ENCODE results near the gene TSSC4. TPM values are rescaled to one million over a fixed set of nuclear protein-coding genes. Genes with fewer than 3 reads are reported as not detected.

TSSC4 gene
- total RNA-seq, 1 donor from 2014 or later: 62.9 TPM

DNA sequence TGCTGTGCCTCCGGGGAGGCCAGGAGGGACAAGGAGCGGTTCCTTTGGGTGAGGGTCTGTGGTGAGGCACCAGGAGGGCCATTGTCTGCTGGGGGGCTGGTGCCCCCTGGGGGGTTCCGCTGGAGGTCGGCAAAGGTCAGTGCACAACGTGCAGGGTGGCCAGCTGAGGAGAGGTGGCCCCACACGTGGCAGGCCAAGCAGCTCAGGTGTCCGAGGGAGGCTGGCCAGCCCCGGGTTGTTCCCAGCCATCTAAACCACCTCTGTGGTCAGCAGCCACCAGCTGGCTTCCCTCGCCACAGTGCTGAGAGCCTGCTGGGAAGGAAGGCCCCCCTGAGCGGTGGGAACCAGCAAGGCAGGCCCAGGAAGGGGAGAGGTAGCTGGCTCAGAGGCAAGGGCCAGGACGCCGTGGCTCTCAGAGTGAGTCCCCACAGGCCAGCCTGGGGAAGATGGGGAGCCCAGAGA is 4.2 kb downstream of the TSSC4 start:
- Mint-ChIP-seq H3K27me3 (peaks cover 2% of the 10 kb centered on the region), H3K27ac (no peak overlapping the region), H3K9me3 (no peaks in the 10 kb centered on the region), H3K36me3 (ENCODE audit: low read depth) (peaks cover 20% of the 10 kb centered on the region), H3K4me3 (no peak overlapping the region), H3K4me1 (peaks cover 8% of the 10 kb centered on the region)
- intact Hi-C loops (cut with micrococcal nuclease): loop anchor here (5.0 kb wide), 1 partner anchor 1393 kb away; the partner anchor contains the start of gene NUP98
- DNase-seq: no peak

DNA sequence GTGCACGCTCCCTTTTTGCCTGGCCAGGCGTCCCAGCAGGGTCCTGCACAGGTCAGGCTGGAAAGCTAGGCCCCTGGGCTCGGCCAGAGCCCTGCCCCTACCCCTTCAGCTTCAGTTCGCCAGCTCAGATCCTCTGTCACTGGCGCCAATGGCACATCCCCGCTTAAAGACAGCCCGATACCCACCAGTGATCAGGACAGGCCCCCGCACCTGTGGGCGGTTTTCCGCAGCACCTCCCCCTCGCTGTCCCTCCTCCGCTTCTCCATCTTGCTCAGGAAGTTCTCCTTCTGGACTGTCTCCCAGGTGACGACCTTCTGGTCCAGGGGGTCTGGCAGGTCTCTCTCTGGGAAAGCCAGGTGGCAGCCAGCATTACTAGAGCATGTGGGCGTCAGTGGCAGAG is 5.9 kb downstream of the TSSC4 start:
- intact Hi-C loops (cut with micrococcal nuclease): no loop called here
- Mint-ChIP-seq H3K9me3 (no peaks in the 10 kb centered on the region), H3K27ac (no peak overlapping the region)

DNA sequence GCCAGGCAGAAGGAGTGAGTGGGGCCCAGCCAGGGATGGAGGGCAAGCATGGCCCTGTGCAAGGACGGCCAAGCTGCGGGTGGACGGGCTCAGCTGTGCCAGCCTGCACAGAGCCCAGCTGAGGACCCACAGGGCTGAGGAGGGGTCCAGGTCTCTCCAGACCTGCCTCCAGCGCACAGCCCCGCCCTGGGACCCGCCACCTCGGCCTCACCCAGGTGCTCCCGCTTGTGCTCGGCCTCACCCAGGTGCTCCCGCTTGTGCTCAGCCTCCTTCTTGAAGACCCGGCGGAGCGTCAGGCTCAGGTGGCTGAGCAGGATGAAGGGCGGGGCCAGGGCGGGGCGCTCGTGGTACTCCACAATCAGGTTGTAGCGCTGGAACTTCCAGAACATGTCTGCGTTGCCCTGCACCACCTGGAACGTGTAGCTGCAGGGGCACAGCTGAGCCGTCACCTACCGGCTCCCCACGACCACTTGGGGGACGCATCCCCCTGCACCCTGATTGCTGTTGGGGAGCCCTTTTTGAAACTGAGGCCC is 6.4 kb downstream of the TSSC4 start:
- Mint-ChIP-seq H3K27me3 (no peaks in the 10 kb centered on the region), H3K4me3 (no peak overlapping the region), H3K4me1 (peaks cover 3% of the 10 kb centered on the region), H3K9me3 (no peaks in the 10 kb centered on the region), H3K27ac (no peak overlapping the region), H3K36me3 (ENCODE audit: low read depth) (peaks cover 14% of the 10 kb centered on the region)
- DNase-seq: no peak
- intact Hi-C loops (cut with micrococcal nuclease): no loop called here

More for the DNA sequence above, 5.9 kb downstream of the TSSC4 start:
- DNase-seq: no peak
- no peaks in the 10 kb centered on the region for H3K27me3 Mint-ChIP-seq
- peaks cover 4% of the 10 kb centered on the region for H3K4me1 Mint-ChIP-seq
- H3K4me3 Mint-ChIP-seq: no peak overlapping the region
- H3K36me3 Mint-ChIP-seq (ENCODE audit: low read depth): peaks cover 15% of the 10 kb centered on the region

DNA sequence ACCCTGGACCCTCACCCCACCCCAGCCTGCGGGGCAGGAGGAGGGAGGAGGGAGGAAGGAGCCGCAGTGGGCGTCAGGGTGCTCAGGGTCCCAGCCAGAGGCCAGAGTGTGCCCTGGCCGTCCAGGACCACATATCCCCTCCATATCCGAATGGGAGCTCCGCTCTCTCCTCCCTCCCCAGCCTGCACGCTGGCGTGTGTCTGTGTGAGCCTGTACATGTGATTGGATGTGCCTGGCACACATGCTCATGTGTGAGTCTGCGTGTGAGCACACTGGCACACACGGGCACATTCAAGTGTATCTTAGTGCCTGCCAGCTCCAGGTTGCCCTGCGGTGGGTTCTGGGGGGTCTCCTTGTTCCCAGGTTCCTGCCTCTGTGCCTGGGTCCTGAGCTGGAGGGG is 8.1 kb downstream of the TSSC4 start:
- DNase-seq: no peak
- Mint-ChIP-seq H3K4me3 (no peak overlapping the region), H3K27me3 (no peaks in the 10 kb centered on the region), H3K4me1 (no peaks in the 10 kb centered on the region), H3K36me3 (ENCODE audit: low read depth) (peaks cover 3% of the 10 kb centered on the region), H3K27ac (no peak overlapping the region), H3K9me3 (no peaks in the 10 kb centered on the region)
- intact Hi-C loops (cut with micrococcal nuclease): no loop called here

DNA sequence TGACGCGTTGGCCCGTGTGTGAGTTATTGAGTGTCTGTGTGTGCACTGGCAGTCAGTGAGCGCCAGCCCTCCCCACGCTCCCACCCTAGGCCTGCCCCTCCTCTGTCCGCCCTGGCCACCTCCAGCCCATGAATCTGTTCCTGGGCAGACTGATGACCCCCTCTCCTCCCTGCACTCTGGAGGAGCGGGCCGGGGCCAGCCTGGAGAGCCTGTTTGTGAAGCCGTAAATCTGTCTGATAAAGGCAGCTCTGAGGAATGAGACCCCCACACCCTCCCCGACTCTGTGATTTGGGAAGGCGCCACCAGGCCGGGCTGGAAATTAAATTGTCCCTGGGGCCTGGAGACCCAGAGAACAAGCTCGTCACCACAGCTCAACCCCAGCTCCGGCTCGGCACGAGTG is 8.6 kb downstream of the TSSC4 start:
- Mint-ChIP-seq H3K4me3 (no peak overlapping the region), H3K9me3 (no peaks in the 10 kb centered on the region), H3K36me3 (ENCODE audit: low read depth) (no peaks in the 10 kb centered on the region), H3K27ac (no peak overlapping the region), H3K4me1 (no peaks in the 10 kb centered on the region), H3K27me3 (no peaks in the 10 kb centered on the region)
- intact Hi-C loops (cut with micrococcal nuclease): no loop called here
- no peak for DNase-seq

DNA sequence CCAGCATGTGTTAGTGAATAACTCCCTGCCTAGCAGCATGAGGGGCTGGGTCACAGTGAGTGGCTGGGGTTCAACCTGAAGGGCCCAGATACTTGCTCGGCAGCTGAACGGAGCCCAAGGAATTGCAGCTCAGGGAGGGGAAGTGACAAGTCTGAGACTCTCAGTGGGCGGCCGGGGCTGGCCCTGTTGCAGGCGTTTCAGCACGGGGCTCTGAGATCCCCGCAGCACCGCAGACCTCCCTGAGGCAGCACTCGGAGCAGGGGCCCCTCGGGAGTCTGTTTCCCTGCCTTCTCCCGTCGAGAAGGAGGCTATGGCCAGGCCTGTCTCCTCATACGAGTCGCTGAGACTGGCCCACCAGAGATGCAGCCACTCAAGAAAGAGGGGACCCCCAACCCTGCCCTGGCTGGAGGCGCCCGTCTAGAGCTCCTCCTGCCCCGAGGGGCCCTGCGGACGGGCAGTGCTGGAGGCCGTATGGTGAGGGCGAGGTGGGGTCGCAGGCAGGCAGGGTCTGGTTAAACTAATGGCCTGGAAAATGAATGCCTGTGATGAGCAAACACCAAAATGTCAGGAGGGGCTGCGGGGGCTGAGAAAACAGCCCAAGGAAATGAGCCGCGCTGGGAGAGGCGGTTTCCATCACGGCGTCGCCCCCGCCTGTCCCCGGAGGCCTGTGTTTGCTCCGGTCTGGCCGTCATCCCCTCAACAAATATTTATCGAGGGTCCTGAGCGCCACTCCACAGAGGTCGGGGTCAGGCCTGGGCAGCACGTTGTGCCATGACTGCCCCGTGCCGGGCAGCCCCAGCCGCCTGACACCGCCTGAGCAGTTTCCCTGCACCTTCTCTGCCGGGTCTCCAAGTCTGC is 9.3 kb downstream of the TSSC4 start:
- no peaks in the 10 kb centered on the region for H3K27me3 Mint-ChIP-seq
- no peaks in the 10 kb centered on the region for H3K4me1 Mint-ChIP-seq
- H3K9me3 Mint-ChIP-seq: no peaks in the 10 kb centered on the region
- intact Hi-C loops (cut with micrococcal nuclease): no loop called here
- H3K36me3 Mint-ChIP-seq (ENCODE audit: low read depth): no peaks in the 10 kb centered on the region
- H3K27ac Mint-ChIP-seq: no peak overlapping the region
- DNase-seq: no peak
- no peak overlapping the region for H3K4me3 Mint-ChIP-seq

DNA sequence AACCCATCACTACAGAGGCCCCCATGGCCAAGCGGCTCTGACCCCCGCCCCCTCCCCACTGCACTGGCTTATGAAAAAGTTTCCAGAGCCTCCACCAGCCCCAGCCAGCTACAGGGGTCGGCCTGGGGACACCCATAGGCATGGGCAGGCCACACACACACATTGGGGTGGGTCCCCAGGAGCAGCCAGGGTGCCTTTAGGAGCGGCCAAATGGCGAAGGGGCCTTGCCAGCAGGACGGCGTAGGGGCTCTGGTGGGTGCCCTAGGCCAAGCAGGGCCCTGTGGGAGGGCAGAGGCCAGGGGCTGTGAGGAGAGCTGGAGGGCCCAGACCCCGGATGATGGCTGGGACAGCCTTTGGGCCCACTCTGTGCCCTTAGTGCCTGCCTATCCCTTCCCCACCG is 10.1 kb downstream of the TSSC4 start:
- H3K9me3 Mint-ChIP-seq: no peaks in the 10 kb centered on the region
- no peaks in the 10 kb centered on the region for H3K27me3 Mint-ChIP-seq
- no peaks in the 10 kb centered on the region for H3K4me1 Mint-ChIP-seq
- no peak overlapping the region for H3K27ac Mint-ChIP-seq
- no peak overlapping the region for H3K4me3 Mint-ChIP-seq
- no peaks in the 10 kb centered on the region for H3K36me3 Mint-ChIP-seq (ENCODE audit: low read depth)
- no peak for DNase-seq
- intact Hi-C loops (cut with micrococcal nuclease): no loop called here

DNA sequence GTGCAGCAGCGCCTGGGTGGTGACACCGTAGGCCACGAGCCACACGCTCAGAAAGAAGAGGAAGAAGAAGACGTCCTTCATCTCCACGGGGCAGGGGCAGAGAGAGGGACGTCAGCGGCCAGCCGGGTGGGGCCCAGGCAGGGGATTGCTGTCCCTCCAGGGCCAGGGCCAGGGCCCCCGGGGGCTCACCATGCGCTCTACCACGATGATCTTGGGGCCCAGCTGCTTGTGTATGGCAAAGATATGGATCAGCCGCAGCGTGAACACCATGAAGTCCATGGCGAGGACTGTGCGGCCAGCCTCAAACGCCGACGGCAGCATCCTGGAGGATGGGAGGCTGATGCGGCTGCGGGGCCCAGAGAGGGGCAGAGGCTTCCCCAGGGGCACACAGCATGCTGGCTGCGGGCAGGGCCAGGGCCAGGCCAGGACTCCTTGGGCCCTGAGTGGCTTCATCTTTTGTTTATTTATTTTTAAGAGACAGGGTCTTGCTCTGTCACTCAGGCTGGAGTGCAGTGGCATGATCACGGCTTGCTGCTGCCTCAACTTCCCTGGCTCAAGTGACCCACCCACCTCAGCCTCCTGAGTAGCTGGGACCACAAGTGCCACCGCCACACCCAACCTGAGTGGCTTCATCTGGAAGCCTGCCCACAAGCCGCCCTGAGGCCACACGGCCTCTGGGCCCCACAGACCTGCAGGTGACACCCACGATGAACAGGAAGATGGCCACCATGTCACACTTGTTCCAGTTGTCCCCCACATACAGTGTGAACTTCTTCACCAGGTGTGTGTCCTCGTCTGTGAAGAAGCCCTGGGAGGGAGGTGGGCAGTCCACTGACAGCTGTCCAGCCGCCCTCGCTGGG is 11.1 kb downstream of the TSSC4 start:
- DNase-seq: no peak
- no peaks in the 10 kb centered on the region for H3K36me3 Mint-ChIP-seq (ENCODE audit: low read depth)
- H3K4me1 Mint-ChIP-seq: no peaks in the 10 kb centered on the region
- H3K27ac Mint-ChIP-seq: no peak overlapping the region
- intact Hi-C loops (cut with micrococcal nuclease): no loop called here
- no peaks in the 10 kb centered on the region for H3K9me3 Mint-ChIP-seq
- H3K4me3 Mint-ChIP-seq: no peak overlapping the region
- H3K27me3 Mint-ChIP-seq: no peaks in the 10 kb centered on the region

DNA sequence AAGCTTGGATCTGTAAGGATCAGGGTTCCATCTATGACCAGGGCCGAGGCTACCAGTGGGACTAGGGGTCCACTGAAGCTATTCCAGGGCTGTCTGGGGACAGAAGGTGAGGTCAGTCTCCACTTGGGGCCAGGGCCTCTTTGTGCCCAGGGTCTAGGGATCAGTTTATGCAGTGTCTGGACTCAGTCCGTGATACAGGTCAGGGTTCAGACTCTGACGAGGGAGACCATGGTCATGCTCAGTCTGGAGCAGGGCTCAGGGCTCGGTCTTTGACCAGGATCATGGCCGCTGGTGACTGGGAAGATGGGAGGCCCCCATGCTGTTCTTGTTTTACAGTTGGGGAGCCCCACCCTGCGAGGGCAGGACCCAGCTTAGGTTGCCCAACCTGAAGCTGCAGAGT is 11.8 kb downstream of the TSSC4 start:
- DNase-seq: no peak
- Mint-ChIP-seq H3K27ac (no peak overlapping the region), H3K4me3 (no peak overlapping the region), H3K27me3 (no peaks in the 10 kb centered on the region), H3K9me3 (no peaks in the 10 kb centered on the region), H3K36me3 (ENCODE audit: low read depth) (no peaks in the 10 kb centered on the region), H3K4me1 (no peaks in the 10 kb centered on the region)
- intact Hi-C loops (cut with micrococcal nuclease): no loop called here

DNA sequence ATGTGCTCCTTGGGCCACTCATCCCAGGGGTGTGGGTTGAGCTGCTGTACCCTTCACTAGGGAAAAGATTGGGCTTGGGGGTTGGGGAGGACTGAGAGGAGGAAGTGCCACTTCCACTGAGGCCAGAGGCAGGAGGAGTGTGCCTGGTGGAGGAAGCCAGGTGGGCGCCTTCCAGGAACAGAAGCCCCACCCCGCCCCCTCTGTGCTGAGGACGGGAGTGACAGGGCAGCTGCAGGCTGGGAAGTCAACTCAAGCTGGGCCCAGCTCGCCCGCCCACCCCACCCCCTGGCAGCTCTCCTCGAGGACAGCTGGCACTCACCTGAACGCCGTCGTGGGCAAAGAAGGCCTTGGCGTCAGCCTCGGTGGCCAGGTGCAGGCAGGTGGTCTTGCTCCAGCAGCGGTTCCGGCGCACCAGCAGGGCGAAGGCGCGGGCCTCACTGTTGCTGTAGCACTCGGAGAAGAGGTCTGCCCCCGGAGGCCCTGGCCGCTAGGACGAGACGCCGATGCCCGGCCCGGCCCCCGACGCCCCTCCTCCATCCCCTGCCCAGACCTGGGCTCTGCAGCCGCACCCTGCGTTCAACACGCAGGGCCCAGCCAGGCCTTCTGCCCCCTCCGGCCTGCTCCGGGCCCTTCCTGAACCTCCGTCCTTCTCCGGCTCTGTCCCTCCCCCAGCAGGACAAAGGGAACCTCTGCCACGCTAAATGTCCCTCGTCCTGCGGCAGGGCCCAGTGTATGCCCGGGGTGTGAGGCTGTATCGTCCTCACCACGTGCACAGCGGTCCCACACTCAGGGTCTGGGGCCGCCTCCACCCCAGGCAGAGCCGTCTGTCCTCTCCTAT is 13.4 kb downstream of the TSSC4 start:
- no peak overlapping the region for H3K4me3 Mint-ChIP-seq
- no peak for DNase-seq
- no peaks in the 10 kb centered on the region for H3K9me3 Mint-ChIP-seq
- H3K27me3 Mint-ChIP-seq: no peaks in the 10 kb centered on the region
- no peak overlapping the region for H3K27ac Mint-ChIP-seq
- no peaks in the 10 kb centered on the region for H3K4me1 Mint-ChIP-seq
- no peaks in the 10 kb centered on the region for H3K36me3 Mint-ChIP-seq (ENCODE audit: low read depth)
- intact Hi-C loops (cut with micrococcal nuclease): no loop called here

DNA sequence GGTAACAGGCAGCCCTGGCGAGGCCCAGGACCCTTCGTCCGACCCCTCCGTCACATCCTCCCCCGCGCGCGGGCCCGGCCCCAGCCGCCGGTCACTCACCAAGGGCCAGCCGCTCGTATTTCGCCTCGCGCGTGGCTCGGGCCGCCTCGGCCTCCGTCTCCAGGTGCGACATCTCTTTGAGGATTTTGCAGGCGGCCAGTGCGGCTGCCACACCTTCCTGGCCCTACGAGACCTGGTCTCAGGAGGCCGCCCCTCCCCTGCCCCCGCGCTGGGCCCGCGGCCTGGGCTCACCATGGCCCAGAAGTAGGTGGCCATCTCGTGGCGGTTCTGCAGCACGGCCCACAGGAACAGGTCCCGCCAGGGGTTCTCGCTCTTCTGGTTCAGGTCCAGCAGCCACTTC is 14.1 kb downstream of the TSSC4 start:
- intact Hi-C loops (cut with micrococcal nuclease): no loop called here
- Mint-ChIP-seq H3K36me3 (ENCODE audit: low read depth) (no peaks in the 10 kb centered on the region), H3K27ac (no peak overlapping the region), H3K4me3 (no peak overlapping the region), H3K4me1 (no peaks in the 10 kb centered on the region), H3K9me3 (no peaks in the 10 kb centered on the region), H3K27me3 (no peaks in the 10 kb centered on the region)
- DNase-seq: no peak

DNA sequence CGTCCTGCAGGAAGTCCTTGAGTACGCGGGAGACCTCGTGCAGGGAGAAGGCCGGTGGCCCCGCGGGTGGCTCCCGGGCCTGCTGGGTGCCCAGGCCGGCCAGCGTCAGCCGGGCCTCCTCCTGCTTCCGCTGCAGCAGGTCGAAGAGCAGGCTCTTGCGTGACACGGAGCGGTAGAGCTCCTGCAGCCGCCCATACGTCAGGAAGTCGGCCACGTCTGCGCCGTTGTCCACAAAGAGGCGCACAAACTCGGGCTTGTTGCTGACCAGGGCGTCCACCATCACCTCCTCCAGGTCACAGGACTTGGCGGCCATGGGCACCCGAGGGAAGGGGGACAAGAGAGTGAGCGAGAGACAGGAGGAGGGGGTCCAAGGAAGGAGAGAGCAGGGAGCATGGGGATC is 14.6 kb downstream of the TSSC4 start:
- no peak for DNase-seq
- Mint-ChIP-seq H3K36me3 (ENCODE audit: low read depth) (no peaks in the 10 kb centered on the region), H3K4me3 (no peak overlapping the region), H3K27ac (no peak overlapping the region), H3K27me3 (no peaks in the 10 kb centered on the region), H3K9me3 (no peaks in the 10 kb centered on the region), H3K4me1 (no peaks in the 10 kb centered on the region)
- intact Hi-C loops (cut with micrococcal nuclease): no loop called here

DNA sequence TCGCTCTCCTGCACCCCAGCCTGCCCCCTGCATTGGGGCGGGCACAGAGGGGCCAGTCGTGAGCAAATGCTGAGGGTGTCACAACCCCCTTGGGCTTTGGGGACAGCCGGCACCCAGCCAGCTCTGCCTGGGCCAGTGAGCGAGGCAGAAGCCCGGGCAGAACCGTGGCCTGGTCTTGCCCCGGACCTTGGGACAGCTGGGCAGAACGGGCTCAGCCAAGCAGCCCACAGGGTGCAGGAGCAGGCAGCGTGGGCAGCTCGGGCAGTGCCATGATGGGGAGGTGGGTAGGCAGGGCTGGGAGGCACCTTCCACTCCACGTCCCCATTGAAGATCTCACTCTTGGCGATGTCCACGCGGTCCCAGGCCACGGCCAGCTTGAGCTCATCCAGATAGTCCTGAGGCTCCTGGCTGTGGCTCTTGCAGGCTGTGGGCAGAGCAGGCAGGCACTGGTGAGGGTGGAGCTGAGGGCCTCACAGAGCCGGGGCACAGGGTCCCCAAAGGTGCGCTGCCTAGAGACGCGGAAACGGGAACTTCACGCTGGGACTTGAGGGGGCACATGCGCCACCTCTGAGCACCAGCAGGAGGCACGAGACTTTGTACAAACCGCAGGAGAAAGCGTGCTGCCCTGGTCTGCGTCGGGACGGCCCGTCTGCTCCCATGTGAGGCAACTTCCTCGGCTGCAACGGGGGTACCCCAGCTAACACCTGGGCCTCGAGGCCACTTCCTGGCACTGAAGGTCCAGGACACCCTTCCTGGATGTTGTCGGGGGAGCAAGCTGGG is 15.2 kb downstream of the TSSC4 start:
- no peaks in the 10 kb centered on the region for H3K36me3 Mint-ChIP-seq (ENCODE audit: low read depth)
- H3K9me3 Mint-ChIP-seq: no peaks in the 10 kb centered on the region
- no peak overlapping the region for H3K4me3 Mint-ChIP-seq
- H3K27ac Mint-ChIP-seq: no peak overlapping the region
- intact Hi-C loops (cut with micrococcal nuclease): no loop called here
- no peak for DNase-seq
- H3K4me1 Mint-ChIP-seq: no peaks in the 10 kb centered on the region
- no peaks in the 10 kb centered on the region for H3K27me3 Mint-ChIP-seq

Data from activated CD4-positive, alpha-beta T cell treated with anti-CD3 and anti-CD28 coated beads, Interleukin-2, amount 10 ng/mL, durations not matched to agents 24 days and 14 days (primary cell).